ENCODE measurements around the gene VPS9D1. TPM values are rescaled to one million over a fixed set of nuclear protein-coding genes. Genes with fewer than 3 reads are reported as not detected.

Gene VPS9D1
- polyA plus RNA-seq, 2 of the 4 experiments (the other 2 are of a cell fraction) = 2.1 to 5.4 TPM

DNA sequence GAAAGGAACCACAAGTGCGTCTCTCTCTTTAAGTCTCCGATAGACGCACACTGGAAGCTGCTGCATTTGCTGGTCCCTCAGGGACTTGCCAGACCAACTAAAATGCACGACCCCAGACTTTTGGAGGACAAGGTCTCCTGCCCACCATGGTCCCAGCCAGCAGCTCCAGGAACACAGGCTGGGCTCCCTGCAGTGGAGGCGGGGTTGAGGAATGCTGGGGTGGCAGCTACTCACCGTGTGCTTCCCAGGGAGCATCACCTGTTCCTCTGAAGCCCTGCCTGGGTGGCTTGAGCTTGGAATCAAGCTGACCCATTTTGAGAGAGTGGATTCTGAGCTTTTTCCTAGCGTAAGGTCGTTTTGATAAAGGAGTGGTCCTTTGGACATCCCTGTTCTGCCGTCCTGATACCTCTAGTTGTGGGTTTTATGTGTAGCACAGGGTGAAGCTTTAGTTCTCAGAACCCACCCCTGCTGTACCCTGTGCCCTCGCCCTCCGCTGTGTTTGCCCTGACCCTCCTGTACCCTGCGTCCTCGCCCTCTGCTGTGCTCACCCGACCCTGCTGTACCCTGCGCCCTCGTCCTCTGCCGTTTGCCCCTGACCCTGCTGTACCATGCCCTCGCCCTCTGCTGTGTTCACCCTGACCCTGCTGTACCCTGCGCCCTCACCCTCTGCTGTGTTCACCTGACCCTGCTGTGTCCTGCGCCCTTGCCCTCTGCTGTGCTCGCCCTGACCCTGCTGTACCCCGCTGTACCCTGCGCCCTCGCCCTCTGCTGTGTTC, 11.6 kb upstream of the VPS9D1 start:
- POLR2A ChIA-PET = no interaction called here
- Histone ChIP-seq H3K4me1 (no peaks in the 10 kb centered on the region), H3K4me3 (no peak overlapping the region), H3K4me2 (no peak overlapping the region), H3K27ac (no peak overlapping the region), H3K9me3 (no peaks in the 10 kb centered on the region)
- TF ChIP-seq GATA3 (IDR thresholded peaks at IDR 0.05; ENCODE audit: borderline replicate concordance) = no peak
- no peak for TF ChIP-seq HOXB5 (CRISPR knock-in tag; IDR thresholded peaks at IDR 0.05)
- no peak for FAIRE-seq
- WGBS (ENCODE audit: missing lambda C conversion rate) = 89% methylated on average over 20 of the region's 24 CpGs
- ATAC-seq = peak in 1 of 2 experiments; percentile 7; a peak in 2 of 6 replicates
- CTCF ChIA-PET = interaction anchor here (0.5 to 1.8 kb wide), 5 partner anchors 8 to 81 kb away, joined by 3 to 8 read pairs (median 4); no protein-coding TSS in a partner anchor
- DNase-seq (ENCODE audit: low read depth in 1 of 2, low spot score in 1 of 2) = no peak

DNA sequence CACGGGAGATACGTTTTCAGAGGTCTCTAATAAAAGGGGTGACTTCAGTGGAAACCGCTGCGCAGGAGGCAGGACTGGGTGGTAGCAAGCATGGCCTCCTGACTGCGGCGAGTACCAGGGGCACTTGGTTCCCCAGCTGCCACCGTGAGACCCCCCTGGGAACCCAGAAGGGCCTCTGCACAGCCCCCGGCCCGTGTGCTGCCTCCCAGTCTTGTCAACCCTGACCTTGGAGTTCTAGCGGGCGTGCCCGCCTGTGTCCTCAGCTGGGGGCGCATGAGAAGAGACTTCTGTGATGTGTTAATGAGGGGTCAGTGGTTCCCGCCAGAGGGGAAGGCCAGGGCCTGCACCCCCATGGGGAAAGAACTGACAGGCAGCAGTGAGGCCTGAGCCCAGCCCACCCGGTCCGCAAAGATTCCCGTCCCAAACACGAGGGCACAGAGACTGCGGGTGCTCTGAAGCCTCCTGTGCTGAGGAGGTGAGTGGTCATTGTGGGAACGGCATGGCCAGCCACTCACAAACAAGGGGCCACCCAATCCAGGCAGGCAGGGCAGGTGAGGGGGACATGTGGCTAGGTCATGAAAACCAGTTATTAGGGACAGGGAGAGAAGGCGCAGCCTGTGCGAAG, 10.0 kb upstream of the VPS9D1 start:
- DNase-seq (ENCODE audit: low read depth in 1 of 2, low spot score in 1 of 2) = no peak
- WGBS (ENCODE audit: missing lambda C conversion rate) = 91% methylated on average over 18 of the region's 22 CpGs
- Histone ChIP-seq H3K4me2 (no peak overlapping the region), H3K9me3 (no peaks in the 10 kb centered on the region), H3K27ac (no peak overlapping the region), H3K4me1 (no peaks in the 10 kb centered on the region), H3K4me3 (no peak overlapping the region)
- POLR2A ChIA-PET = interaction anchor here (0.6 kb wide), 1 partner anchor 210 kb away, joined by 9 read pairs; no protein-coding TSS in a partner anchor
- ATAC-seq = peak in 1 of 2 experiments; percentile 11; a peak in 3 of 6 replicates
- FAIRE-seq = no peak
- CTCF ChIA-PET = interaction anchor here (1.8 kb wide), 2 partner anchors 25 to 31 kb away, joined by 6 to 8 read pairs; no protein-coding TSS in a partner anchor
- TF ChIP-seq RFX5 (IDR thresholded peaks at IDR 0.05) (no peak), MYC (IDR thresholded peaks at IDR 0.05; ENCODE audit: borderline replicate concordance, low read length) (no peak), CHD2 (IDR thresholded peaks at IDR 0.05; ENCODE audit: low read length, partially characterized antibody) (no peak), JUNB (IDR thresholded peaks at IDR 0.05) (no peak), HOXB13 (CRISPR knock-in tag; IDR thresholded peaks at IDR 0.05; ENCODE audit: low read depth) (no peak), CHD4 (IDR thresholded peaks at IDR 0.05; ENCODE audit: borderline replicate concordance) (no peak), HOXA7 (CRISPR knock-in tag; IDR thresholded peaks at IDR 0.05) (no peak), CEBPB (IDR thresholded peaks at IDR 0.05) (no peak), NR3C1 (IDR thresholded peaks at IDR 0.05) (no peak), RNF2 (IDR thresholded peaks at IDR 0.05; ENCODE audit: borderline replicate concordance, low read depth) (no peak)
- TF ChIP-seq, protein P1, sequence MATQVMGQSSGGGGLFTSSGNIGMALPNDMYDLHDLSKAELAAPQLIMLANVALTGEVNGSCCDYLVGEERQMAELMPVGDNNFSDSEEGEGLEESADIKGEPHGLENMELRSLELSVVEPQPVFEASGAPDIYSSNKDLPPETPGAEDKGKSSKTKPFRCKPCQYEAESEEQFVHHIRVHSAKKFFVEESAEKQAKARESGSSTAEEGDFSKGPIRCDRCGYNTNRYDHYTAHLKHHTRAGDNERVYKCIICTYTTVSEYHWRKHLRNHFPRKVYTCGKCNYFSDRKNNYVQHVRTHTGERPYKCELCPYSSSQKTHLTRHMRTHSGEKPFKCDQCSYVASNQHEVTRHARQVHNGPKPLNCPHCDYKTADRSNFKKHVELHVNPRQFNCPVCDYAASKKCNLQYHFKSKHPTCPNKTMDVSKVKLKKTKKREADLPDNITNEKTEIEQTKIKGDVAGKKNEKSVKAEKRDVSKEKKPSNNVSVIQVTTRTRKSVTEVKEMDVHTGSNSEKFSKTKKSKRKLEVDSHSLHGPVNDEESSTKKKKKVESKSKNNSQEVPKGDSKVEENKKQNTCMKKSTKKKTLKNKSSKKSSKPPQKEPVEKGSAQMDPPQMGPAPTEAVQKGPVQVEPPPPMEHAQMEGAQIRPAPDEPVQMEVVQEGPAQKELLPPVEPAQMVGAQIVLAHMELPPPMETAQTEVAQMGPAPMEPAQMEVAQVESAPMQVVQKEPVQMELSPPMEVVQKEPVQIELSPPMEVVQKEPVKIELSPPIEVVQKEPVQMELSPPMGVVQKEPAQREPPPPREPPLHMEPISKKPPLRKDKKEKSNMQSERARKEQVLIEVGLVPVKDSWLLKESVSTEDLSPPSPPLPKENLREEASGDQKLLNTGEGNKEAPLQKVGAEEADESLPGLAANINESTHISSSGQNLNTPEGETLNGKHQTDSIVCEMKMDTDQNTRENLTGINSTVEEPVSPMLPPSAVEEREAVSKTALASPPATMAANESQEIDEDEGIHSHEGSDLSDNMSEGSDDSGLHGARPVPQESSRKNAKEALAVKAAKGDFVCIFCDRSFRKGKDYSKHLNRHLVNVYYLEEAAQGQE (IDR thresholded peaks at IDR 0.05) = no peak
- TF ChIP-seq, protein P2, sequence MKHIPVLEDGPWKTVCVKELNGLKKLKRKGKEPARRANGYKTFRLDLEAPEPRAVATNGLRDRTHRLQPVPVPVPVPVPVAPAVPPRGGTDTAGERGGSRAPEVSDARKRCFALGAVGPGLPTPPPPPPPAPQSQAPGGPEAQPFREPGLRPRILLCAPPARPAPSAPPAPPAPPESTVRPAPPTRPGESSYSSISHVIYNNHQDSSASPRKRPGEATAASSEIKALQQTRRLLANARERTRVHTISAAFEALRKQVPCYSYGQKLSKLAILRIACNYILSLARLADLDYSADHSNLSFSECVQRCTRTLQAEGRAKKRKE (CRISPR knock-in tag; IDR thresholded peaks at IDR 0.05; ENCODE audit: low read depth) = no peak
- TF ChIP-seq, protein P3, sequence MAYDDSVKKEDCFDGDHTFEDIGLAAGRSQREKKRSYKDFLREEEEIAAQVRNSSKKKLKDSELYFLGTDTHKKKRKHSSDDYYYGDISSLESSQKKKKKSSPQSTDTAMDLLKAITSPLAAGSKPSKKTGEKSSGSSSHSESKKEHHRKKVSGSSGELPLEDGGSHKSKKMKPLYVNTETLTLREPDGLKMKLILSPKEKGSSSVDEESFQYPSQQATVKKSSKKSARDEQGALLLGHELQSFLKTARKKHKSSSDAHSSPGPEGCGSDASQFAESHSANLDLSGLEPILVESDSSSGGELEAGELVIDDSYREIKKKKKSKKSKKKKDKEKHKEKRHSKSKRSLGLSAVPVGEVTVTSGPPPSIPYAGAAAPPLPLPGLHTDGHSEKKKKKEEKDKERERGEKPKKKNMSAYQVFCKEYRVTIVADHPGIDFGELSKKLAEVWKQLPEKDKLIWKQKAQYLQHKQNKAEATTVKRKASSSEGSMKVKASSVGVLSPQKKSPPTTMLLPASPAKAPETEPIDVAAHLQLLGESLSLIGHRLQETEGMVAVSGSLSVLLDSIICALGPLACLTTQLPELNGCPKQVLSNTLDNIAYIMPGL (CRISPR knock-in tag; IDR thresholded peaks at IDR 0.05; ENCODE audit: borderline replicate concordance) = no peak
- TF ChIP-seq, protein P4, sequence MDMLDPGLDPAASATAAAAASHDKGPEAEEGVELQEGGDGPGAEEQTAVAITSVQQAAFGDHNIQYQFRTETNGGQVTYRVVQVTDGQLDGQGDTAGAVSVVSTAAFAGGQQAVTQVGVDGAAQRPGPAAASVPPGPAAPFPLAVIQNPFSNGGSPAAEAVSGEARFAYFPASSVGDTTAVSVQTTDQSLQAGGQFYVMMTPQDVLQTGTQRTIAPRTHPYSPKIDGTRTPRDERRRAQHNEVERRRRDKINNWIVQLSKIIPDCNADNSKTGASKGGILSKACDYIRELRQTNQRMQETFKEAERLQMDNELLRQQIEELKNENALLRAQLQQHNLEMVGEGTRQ (IDR thresholded peaks at IDR 0.05) = no peak

Data from A549 (cell line).